Ovary (tissue), 1 donor: ENCODE results near the gene C2orf72.

Experiments
- EP300 ChIP-seq: sonication (generic); formaldehyde crosslinking; IDR thresholded peaks from one replicate; pipeline ENCODE4 v1.6.1; 2017; ENCODE audit warnings: antibody characterized with exemption
- POLR2A ChIP-seq: fragments of 450-650 bp; IDR thresholded peaks from one replicate; pipeline ENCODE4 v1.6.1; 2017; ENCODE audit warnings: antibody characterized with exemption, mild to moderate bottlenecking, moderate library complexity

GRCh38 chr2:231039821-231040364 is 2.6 kb downstream of the C2orf72 start:
- TF ChIP-seq EP300 (no peak), POLR2A (no peak)
